Fibroblast of peridontal ligament (primary cell): Measurements from ENCODE around the gene SIX6.
A peak's percentile ranks its signal among the peaks of the same experiment; 100 is the strongest.

Experiments
- DNase-seq: peaks from one replicate; pipeline ENCODE4 v3.0.0-alpha.2; 2010; ENCODE audit errors: extremely low read depth

Gene SIX6

DNA sequence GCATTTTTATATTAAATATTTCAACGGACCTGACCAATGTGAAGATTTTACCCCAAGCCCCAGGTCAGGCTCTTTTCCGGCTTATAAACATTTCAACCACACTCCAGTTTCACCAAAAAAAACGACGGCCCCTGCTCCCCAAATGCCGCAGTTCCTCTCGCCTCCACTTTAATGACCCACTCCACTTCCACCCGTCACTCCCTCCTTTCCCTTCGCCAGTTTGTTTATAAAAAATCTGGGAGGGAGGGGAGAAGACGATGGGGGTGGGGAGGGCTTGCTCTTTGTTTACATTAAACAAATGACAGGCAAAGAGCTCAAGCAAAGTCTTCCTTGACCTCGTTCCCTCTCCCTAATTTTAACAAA lies 5.4 kb downstream of the SIX6 start:
- peak; percentile 13 for DNase-seq

DNA sequence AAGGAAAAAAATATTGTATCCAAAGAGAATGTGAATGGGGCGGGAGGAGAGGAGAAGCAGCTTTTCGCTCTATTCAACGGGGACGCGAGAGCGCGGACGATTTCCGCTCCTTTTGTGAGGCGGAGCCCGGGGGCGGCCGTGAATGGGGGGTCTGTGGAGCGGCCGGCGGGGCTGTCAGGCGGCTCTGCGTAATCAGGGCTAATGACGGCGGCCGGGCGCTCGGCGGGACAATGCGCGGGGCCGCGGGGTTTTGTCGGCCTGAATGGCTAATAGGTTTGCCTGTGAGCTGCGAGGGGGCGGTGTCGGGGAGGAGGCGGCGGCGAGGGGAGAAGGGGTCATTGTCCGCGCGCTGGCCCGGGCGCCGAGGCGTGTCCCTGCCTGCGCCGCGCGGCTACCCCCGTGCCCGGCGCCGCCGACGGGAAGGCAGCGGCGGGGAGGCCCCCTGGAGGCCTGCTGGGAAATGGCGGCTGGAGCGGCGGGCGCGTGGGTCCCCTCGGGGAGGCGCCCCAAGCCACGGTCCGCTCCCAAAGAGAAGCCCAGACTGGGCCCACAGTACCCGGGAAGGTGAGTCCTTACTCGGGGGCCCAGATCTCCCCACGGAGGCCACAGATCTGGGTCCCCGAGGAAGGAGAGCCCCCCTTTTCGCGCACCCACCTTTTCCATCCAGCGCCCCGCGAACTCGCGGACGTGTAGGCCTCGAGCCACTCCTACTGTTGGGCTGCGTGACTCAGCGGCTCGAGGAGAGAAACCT lies 6.0 kb downstream of the SIX6 start:
- peak; percentile 3 for DNase-seq

DNA sequence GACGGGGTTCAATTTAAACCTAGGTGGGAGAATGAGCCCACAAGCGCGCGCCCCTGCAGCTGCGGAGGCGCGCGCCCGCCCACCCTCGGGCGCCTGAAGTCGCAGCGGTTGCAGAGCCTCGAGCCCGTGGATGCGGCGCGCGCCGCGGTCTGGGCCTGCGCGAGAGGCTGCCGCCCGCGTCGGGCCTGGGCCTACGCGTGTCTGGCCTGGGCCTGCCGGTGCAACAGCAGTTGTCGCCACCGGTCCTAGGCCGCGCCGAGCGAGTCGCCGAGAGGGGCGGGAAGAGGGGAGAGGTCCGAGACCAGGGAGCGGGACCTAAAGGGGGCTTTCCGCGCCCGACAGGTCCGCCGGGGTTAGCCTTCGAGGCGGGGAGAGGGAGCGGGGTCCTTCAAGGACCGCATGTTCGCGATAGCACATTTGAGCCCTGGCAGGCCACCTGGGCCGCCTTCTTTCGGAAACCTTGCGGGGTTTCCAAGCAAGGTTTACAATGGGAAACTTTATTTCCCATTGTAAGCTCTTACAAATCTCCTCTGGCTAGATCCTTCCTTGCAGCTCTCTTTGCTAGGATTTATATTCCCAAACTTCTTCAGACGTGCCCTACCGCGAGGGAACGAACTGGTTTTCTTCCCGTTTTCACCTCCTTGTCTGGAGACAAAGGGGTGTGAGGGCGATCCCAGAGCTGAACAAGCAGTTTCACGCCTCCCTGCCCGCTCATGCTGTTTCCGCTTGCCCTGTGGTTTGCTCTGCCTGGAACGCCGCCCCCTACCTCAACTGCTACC lies 6.8 kb downstream of the SIX6 start:
- DNase-seq = no peak

DNA sequence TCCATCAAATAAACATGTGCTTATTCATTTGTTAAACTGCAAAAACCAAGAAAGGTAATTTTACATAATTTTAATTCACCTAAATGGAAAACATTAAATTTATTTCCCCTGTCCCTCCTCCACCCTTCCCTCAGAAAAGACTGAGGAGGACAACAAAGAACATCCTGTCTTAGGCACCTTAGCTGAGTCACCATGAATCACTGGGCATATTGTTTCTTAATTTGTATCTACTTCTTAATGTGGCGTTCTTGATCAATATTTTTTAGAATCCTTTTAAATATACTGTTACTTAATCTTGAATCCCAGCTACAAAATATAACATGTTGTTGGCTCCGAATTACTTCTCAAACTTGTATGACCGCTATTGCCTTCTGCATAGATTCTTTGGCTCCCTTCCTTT lies 23.5 kb downstream of the SIX6 start:
- DNase-seq = no peak

DNA sequence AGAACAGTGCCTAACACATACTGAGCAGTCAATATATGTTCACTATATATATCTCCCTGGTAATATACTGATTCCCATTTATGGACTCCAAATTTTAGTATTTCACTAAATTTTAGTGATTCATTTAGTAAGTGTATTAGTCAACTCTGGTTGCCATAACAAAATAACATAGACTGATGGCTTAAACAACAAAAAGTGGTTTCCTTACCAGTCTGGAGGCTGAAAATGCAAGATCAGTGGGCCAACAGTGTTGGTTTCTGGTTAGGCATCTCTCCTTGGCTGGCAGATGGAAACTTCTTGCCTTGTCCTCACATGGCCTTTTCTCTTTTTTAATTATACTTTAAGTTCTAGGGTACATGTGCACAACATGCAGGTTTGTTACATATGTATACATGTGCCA lies 28.7 kb downstream of the SIX6 start:
- no peak for DNase-seq

DNA sequence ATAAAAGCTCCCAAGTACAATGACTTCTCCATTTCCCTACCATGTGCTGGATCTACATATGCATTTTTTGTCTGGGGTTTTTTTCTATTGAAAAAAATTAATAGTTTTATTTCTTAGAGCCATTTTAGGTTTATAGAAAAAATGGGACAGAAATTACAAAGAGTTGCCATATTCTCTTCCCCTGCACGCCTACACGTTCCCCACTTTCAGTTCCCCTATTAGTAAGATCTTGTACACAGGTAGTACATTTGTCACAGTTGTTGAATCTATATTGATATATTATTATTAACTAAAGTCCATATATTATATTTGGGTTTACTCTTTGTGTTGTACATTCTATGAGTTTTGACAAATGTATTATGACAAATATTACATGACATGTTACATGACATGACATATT lies 35.7 kb downstream of the SIX6 start:
- DNase-seq = no peak

DNA sequence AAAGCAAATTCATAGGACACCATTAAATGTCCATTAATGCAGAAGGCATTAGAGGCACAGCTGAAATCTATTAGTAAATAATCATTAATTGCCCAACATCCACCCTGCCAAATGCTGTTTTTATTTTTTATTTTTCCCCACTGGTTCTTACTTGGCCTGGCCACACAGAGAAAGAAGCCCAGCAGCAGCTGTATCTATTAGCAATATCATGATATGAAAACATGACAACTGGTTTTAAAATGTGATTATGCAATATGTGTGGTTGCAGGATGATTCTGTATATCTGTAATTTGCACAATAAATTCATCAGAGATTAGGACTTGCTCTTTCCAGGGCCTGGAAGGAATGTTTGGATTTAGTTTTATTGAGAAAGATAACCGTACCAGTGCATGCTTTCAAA lies 44.9 kb downstream of the SIX6 start:
- peak; percentile 40 for DNase-seq

DNA sequence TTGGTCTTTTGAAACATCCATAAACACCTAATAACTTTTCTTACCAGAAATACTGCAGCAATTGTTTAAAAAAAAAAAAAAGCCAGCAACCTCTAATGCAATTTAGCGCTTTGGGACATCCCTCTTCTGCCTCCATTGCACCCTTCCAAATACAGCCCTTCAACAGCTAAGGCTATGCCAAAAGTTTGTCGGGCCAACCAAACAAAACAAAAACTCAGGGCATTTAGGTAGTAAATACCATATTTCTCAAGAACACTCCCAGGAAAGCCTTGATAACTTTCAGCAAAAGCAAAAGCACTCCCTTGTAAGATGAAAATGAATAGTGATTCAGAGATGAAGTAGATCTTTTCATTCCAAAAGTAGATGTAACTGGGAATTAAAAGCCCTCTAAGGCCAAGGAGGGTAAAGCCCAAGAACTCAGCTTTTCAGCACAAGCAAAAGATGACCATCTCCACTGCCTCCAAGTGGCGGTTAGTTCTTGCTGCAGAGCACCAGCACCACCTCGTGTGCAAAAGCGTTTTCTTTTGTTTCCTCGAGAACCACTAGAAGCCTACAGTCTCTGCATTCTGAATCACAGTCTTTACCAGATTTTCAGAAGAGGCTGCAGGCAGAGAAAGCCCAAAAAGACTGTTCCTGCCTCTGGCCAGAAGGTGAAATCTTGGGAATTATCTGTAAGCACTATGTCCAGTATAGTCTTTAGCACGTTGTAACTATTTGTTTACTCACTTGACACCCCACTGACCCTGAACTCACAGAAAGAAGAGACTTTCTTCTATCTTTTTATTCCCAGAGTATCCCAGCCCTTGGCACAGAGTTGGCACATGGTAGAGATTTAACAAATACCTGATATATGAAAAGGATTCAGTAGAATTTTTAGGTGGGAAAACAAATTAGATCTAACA lies 53.1 kb downstream of the SIX6 start:
- peak; percentile 94 for DNase-seq
